ENCODE results near the gene CDH13.

Gene CDH13

DNA sequence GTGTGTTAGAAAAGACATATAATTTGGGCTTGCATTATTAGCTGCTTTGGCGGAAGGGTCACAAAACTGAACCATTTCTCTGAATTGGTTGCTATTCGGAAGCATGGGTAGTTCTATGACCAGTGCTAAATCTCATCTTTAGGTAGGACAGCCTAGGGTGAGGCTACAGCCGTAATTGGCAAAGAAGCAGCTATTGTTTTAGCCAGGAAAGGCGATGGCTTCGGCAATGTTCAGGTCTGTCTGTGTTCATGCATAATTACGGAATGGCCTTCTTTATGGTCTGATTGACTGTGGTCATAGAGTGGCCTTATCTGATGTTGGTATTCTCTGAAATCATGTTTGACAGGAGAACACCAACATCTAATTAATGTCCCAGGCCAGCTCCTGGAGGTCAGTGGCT is 812.6 kb downstream of the CDH13 start:
- no peak for DNase-seq (ENCODE audit: low read depth)

DNA sequence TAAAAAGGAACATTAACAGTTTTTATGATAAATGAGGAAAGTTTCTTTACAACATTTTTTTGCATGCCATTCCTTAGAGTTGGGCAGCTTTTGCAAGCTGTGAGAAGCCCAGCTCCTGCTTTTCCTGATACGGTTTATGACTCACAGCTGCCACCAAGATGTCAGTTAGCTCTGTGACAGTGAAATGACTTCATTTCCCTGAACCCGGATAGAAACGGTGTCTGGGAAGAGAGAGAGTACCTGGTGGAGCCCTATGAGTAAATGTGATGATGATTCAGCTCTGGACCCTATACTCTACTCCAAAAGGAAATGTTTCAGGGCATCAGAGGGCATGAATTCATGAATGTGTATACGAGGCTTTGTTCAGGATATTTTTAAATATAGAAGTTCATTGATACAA is 814.7 kb downstream of the CDH13 start:
- DNase-seq (ENCODE audit: low read depth): no peak

GRCh38 chr16:83443972-83444371 is 817.2 kb downstream of the CDH13 start:
- no peak for DNase-seq (ENCODE audit: low read depth)

DNA sequence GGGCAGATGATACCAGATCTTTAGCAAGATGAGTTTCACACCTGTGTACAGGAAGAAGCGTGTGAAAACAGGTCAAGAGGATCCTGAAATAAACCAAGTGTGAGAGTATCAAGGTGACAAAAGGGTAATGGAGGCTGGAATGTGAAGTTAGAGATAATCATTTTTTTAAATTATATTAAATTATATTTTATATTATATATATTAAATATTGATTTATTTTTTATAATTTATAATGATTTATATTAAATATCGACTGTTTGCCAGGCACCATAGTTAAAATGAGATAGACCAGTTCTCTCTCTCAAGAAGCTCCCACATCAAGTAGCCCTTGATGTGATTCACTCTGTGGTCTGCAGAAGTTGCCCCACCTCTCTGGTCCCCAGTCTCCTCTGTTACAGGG is 820.8 kb downstream of the CDH13 start:
- no peak for DNase-seq (ENCODE audit: low read depth)

DNA sequence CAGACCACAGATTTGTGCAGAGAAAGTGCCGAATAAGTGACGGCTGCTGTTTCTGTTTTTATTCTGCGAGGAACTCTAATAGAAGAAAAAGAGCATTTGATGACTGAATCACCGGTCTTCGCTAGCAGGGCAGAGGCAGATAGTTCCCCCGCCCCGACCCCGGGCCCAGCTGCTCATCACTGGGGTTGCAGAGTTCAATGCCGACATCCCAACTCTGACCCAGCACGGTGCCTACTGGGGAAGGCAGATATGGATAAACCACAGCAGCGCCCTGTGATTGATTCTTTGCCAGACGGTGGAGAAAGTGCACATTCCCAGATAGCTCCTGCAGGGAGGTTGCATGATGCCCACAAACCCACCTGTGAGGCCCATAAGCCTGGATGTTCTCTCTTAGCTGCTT is 823.1 kb downstream of the CDH13 start:
- no peak for DNase-seq (ENCODE audit: low read depth)

GRCh38 chr16:83453977-83454376 is 827.2 kb downstream of the CDH13 start:
- DNase-seq (ENCODE audit: low read depth): no peak

DNA sequence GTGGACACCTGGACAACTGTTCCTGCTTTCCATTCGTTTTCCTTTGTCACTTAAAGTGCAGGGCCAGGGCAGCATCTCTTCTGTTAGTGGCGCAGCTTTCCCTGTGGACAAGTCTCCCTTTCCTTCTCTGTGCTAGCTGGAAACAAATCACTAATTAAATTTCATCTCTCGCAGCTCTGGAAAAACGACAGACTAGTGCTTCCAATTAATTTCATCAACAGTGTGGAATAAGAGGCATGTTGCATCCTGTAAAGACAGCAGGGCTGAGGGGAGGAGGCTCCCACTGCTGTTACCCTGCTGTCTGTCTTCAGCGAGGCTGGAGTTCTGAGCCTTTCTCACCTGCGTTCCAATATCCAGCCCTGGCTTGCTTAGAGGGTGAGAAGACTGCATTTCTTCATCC is 828.9 kb downstream of the CDH13 start:
- no peak for DNase-seq (ENCODE audit: low read depth)

DNA sequence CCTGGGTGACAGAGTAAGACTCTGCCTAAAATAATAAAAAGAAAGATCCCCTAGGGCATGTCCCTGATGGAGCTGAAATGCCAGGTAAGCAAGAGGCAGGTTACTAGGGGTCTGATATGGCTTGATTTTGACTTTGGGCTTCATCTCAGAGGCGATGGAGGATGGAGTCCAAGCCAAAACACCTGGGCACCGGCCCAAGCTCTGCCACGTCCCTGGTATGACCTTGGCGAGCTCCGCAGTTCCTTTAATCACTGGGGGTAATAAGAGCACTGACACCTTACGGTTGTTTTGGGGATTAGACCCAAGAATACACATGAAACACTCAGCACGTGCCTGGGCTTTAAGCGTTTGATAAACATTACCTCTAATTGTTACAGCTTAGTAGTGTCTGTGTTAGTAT is 830.2 kb downstream of the CDH13 start:
- DNase-seq (ENCODE audit: low read depth): no peak

GRCh38 chr16:83458612-83459011 is 831.8 kb downstream of the CDH13 start:
- no peak for DNase-seq (ENCODE audit: low read depth)

DNA sequence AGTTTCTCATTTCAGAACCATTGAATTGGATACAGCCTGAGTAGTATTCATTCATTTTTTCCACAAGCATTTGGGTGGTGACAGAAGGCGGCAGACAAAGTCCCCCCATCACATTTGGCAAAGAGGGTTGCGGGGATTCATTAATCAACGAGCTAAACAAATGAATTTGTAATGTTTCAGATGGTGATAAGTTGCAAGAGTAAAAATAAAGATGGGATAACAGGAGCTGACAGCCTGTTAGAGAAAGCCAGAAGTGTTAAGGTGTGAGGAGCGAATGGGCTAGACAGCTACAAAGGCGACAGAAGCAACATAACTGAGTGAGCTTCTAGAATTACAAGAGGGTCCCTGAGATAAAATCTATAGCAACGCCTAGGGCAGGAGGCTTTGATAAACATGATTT is 838.2 kb downstream of the CDH13 start:
- DNase-seq (ENCODE audit: low read depth): no peak

DNA sequence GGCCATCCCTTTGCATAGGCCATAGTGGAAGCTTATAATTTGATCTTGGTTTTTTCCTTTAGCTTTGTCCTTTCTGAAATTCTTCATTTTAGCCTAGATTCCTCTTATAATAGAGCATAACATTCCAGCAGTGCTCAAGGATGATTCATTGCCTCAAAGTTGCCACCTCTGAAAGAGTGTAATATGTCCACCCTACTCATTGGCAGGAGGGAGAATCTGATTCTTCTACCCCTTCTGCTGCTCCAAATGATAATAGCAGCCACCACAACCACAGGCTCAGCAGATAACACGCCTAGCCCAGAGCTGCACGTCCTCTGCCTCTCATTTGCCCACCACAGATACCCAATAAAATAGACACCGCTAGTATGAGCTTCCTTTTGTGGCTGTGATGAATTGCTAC is 843.6 kb downstream of the CDH13 start:
- no peak for DNase-seq (ENCODE audit: low read depth)

DNA sequence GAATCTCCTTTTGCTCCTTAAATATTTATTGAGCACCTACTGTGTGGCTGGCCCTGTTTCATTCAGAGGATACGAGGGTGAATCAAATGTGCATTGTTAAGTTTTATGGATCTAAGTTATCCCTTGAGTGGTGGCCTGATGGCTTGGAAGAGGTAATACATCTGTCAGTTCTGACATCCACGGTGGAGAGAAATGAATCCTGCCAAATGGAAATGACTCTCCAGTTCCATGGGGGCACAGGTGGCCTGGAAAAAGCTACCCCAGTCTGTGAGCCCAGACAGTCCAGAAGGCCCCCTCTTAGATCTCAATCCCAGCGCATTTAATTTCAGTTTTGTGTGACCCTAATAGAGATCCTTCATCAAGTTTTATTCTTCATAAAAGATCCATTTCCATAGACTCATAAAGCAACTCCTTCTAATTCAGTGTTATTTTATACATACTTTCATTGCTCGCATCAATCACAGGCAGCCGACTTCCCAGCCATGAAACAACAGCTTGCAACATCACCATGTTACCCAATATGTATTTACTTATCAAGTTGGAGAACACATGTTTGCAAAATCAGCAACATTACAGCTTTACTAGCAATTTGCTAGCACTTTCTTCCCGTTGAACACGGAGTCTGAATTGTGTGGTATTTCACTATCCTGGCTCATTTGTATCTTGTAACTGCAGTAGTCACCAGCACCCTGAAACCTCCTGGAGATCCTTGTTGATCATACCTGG is 846.2 kb downstream of the CDH13 start:
- no peak for DNase-seq (ENCODE audit: low read depth)

DNA sequence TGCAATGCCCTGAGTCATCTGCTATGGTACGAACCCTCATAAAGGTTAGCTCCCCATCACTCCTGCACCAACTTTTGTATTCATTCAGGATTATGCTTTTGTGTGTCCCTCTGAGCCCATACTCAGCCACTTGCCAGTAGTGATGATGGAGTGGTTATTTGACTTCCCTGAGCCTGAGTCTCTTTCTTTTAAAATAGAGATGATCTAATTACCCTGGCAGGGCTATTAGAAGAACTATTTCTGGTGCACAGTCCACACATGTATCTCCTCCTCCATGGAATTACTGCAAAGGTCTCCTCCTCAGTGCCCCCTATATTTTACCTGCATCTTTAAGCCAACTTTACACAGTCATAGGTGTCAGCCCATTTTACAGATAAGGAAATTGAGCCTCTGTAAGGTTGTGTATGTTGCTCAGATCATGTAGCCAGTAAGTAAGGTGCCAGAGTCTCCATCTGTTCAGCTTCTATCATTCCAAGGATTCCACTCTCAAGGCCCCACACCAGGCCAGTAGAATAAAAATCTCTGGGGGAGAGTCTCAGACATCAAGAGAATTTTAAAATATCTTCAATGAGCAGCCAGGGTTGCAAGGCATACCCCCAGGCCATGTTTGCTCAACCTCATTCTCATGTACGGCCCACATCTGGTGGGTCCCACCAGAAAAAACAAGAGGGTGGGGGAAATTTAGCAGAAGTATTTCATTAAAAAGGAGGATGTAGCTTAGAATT is 847.3 kb downstream of the CDH13 start:
- no peak for DNase-seq (ENCODE audit: low read depth)

- DNase-seq (ENCODE audit: low read depth): no peak
Measured at GRCh38 chr16:83475108-83475507, 848.3 kb downstream of the CDH13 start.

GRCh38 chr16:83481589-83481988 is 854.8 kb downstream of the CDH13 start:
- no peak for DNase-seq (ENCODE audit: low read depth)

DNA sequence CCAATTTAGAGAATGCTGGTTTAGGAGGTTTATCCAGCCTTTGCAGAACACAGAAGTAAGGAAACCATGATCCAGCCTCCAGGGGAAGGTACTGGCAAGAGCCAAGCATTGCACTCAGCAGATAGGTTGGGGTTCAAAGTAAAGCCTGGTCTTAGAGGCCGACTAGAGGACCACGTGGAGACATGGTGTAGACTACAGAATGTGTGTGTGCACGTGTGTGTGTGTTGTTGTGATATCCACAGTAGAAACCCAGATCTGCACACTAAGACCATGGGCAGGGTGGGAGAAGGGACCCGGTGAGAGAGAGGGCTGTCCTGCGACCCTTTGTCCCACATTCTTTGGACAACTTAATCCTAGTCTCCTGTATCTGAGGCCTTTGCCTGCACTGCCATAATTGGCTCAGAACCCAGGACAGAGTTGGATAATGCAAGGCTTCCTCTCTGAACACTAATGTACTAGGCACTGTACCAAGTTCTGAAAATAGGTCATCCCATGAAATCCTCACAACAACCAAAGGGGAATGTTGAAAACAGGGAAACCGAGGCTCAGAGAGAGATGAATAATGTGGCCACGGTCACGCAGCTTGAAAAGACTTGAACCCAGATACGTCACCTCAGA is 855.9 kb downstream of the CDH13 start:
- no peak for DNase-seq (ENCODE audit: low read depth)

- DNase-seq (ENCODE audit: low read depth): no peak
Measured at GRCh38 chr16:83490073-83490472, 863.3 kb downstream of the CDH13 start.

GRCh38 chr16:83494459-83494858 is 867.7 kb downstream of the CDH13 start:
- no peak for DNase-seq (ENCODE audit: low read depth)

- no peak for DNase-seq (ENCODE audit: low read depth)
Measured at GRCh38 chr16:83501481-83501880, 874.7 kb downstream of the CDH13 start.

DNA sequence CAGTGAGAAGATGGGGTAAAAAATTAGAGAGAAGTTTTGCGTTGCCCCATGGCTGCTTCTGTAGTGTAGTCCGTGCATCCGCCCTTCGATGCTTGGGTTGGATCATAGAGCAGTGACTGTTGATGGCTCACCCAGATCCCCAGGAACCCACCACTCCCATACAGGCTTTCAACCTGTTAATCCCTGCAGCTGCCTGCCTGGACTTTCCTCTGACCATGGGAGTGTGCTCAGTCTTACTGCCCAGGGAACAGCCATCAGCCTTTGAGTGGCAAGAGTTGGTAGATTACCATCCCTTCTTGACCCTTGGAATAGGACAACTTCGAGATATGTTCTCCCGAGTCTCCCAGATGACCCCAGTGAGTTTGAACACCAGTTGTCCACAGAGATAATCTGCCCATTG is 881.5 kb downstream of the CDH13 start:
- DNase-seq (ENCODE audit: low read depth): no peak

DNA sequence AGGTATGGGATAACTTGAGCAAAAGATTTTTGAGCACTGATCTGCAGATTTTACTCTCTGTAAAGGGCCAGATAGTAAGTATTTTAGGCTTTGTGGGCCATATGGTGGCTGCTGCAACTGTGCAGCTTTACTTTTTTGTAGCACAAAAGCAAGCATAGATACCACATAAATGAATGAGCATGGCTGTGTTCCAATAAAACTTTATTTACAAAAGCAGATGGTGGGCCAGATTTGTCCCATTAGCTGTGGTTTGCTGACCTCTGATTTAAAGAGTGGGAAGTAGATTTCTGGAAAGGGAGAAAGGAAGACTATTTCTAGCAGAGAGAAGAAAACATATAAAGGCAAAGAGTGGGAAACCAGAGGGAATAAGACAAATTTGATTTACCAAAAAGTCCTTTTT is 882.5 kb downstream of the CDH13 start:
- no peak for DNase-seq (ENCODE audit: low read depth)

GRCh38 chr16:83510906-83511305 is 884.1 kb downstream of the CDH13 start:
- DNase-seq (ENCODE audit: low read depth): no peak

GRCh38 chr16:83513008-83513755 is 886.4 kb downstream of the CDH13 start:
- DNase-seq (ENCODE audit: low read depth): no peak

Data from activated T-helper 1 cell treated with Interleukin-2 at 50 U/mL for 16 hours (primary cell).